ENCODE results near the gene HEBP2. TPM values are rescaled to one million over a fixed set of nuclear protein-coding genes. Genes with fewer than 3 reads are reported as not detected.

The HEBP2 gene
- total and polyA plus RNA-seq, 2 of the 4 experiments (the other 2 are of a cell fraction): 3.9 to 6.1 TPM

- Histone ChIP-seq H4K5ac (ENCODE audit: low read depth, low read length) (no peak overlapping the region), H3K4ac (ENCODE audit: low read depth, low read length) (no peak overlapping the region), H3K9me3 (ENCODE audit: control insufficient read depth, insufficient read depth, low read length) (no peaks in the 10 kb centered on the region), H4K20me1 (ENCODE audit: insufficient read depth, low read length) (no peaks in the 10 kb centered on the region; the same call in 1 of the 2 replicates), H2BK20ac (ENCODE audit: low read depth, low read length) (no peak overlapping the region), H3K4me3 (ENCODE audit: insufficient read depth, low read depth, low read length) (no peak overlapping the region), H3K79me1 (ENCODE audit: low read depth in 1 of 2, low read length in 2 of 2) (peaks cover 22 to 43% of the 10 kb centered on the region in 2 experiments), H2AFZ (replicated peaks; ENCODE audit: low read length, poor library complexity) (no peak overlapping the region), H4K91ac (ENCODE audit: insufficient read depth, low read depth, low read length) (no peak overlapping the region), H3K23ac (ENCODE audit: low read depth, low read length) (no peak overlapping the region), H3K27ac (ENCODE audit: insufficient read depth, low read length) (no peak overlapping the region), H2BK120ac (ENCODE audit: low read depth, low read length) (no peak overlapping the region), H3K27me3 (ENCODE audit: control insufficient read depth, insufficient read depth, low read length) (no peaks in the 10 kb centered on the region), H3K9me1 (ENCODE audit: insufficient read depth, low read length) (peaks cover 19% of the 10 kb centered on the region), H2AK5ac (ENCODE audit: low read depth, low read length) (no peak overlapping the region), H2BK15ac (ENCODE audit: low read depth, low read length) (no peak overlapping the region), H3K36me3 (ENCODE audit: control insufficient read depth, insufficient read depth, low read length) (peaks cover 23% of the 10 kb centered on the region), H2AK9ac (replicated peaks; ENCODE audit: low read depth, low read length, poor library complexity) (no peak overlapping the region), H2BK5ac (ENCODE audit: low read depth, low read length, poor library complexity, severe bottlenecking) (no peak overlapping the region), H3K56ac (ENCODE audit: extremely low read depth, insufficient read depth, low read length) (no peak overlapping the region), H3K9ac (ENCODE audit: low read depth, low read length) (no peak overlapping the region), H3K18ac (ENCODE audit: low read depth, low read length) (no peak overlapping the region), H3K4me1 (ENCODE audit: control insufficient read depth, insufficient read depth, low read length) (peaks cover 12% of the 10 kb centered on the region), H3K14ac (replicated peaks; ENCODE audit: low read depth, low read length) (no peak overlapping the region), H3K4me2 (ENCODE audit: low read depth, low read length) (no peak overlapping the region), H4K8ac (ENCODE audit: low read depth in 2 of 2, low read length in 2 of 2) (no peak overlapping the region)
- intact Hi-C loops (cut with micrococcal nuclease) (loop anchor here (2.0 kb wide), 1 partner anchor 289 kb away; no protein-coding TSS in a partner anchor), dilution Hi-C loops (cut with HindIII; ENCODE audit: low sequenced_read_pairs, unreplicated experiment) (no loop called here), in situ Hi-C loops (cut with MboI; ENCODE audit: low sequenced_read_pairs) (loop anchor here (25.0 kb wide), 1 partner anchor 569 kb away; no protein-coding TSS in a partner anchor)
- ChIA-PET CTCF (interaction anchor here (0.5 to 0.9 kb wide), 2 partner anchors 360 to 793 kb away, joined by 3 to 4 read pairs; no protein-coding TSS in a partner anchor), POLR2A (ENCODE audit: unreplicated experiment) (no interaction called here)
- TF ChIP-seq RFX5 (IDR thresholded peaks at IDR 0.05; ENCODE audit: low read depth, low read length) (no peak), POLR2A (IDR thresholded peaks at IDR 0.05; ENCODE audit: low read depth, low read length) (no peak), FOS (IDR thresholded peaks at IDR 0.05; ENCODE audit: low read depth, low read length) (no peak), NFE2L2 (IDR thresholded peaks at IDR 0.05; ENCODE audit: low read depth, low read length) (no peak), ELK1 (IDR thresholded peaks at IDR 0.05; ENCODE audit: borderline replicate concordance, low read depth, low read length) (no peak), MXI1 (IDR thresholded peaks at IDR 0.05; ENCODE audit: borderline replicate concordance, low read depth, low read length) (no peak), USF2 (IDR thresholded peaks at IDR 0.05; ENCODE audit: low read depth, low read length) (no peak)
- no CpG with 5 or more reads among the region's 5 CpGs for WGBS, 2 experiments (ENCODE audit: extremely low coverage in 2 of 2, insufficient read length in 1 of 2)
- DNase-seq (no peak), ATAC-seq (ENCODE audit: low read depth) (no peak)
- BruUV-seq (replicated peaks): no TSS peak
Measured at GRCh38 chr6:138405816-138406413, 1.9 kb downstream of the HEBP2 start.
